CD4-positive, alpha-beta T cell (primary cell): ENCODE results near the gene KRTAP5-2. TPM values are rescaled to one million over a fixed set of nuclear protein-coding genes. Genes with fewer than 3 reads are reported as not detected.

Experiments used
- ATAC-seq: fragments of 200-7000 bp; cut with Tn5 transposase; one replicate; pipeline ENCODE4 v1.10.0; 2022; ENCODE audit warnings: mild to moderate bottlenecking; ENCODE audit not compliant: poor library complexity
- CTCF ChIA-PET: fragments of 350-600 bp; sonication (Branson Sonifier 250); formaldehyde crosslinking; loops from one replicate; lab custom pipeline; 2021; ENCODE audit warnings: antibody characterized with exemption, inconsistent platforms; lab: Charles Lee
- POLR2A ChIA-PET: fragments of 350-600 bp; sonication (Branson Sonifier 250); formaldehyde crosslinking; loops from one replicate; lab custom pipeline; 2021; ENCODE audit warnings: antibody characterized with exemption, inconsistent platforms; lab: Charles Lee
- DNase-seq, 14 experiments: peaks; one replicate each; pipeline ENCODE4 v3.0.0-alpha.2; 2013 to 2020; ENCODE audit warnings: mixed read lengths in 2 of 14
- H3K27ac ChIP-seq, 2 donors: one replicate each; pipeline versions ENCODE4 v1.5.1 to v1.7.0; 2013; ENCODE audit warnings: low read length in 2 of 2, low read depth in 1 of 2, mild to moderate bottlenecking in 1 of 2
- H3K27me3 ChIP-seq, 2 experiments: 1 replicate in 1 of 2; 2 replicates in 1 of 2; pipeline versions ENCODE4 v1.6.1 to v1.7.0; 2013; ENCODE audit warnings: low read length in 2 of 2, control low read depth in 1 of 2, mild to moderate bottlenecking in 1 of 2, moderate library complexity in 1 of 2; ENCODE audit not compliant: insufficient read depth in 2 of 2, control insufficient read depth in 1 of 2
- H3K36me3 ChIP-seq: one replicate; pipeline ENCODE4 v1.6.1; 2013; ENCODE audit warnings: low read length, control low read depth; ENCODE audit not compliant: insufficient read depth
- H3K4me1 ChIP-seq: one replicate; pipeline ENCODE4 v1.6.1; 2013; ENCODE audit warnings: low read length, control low read depth; ENCODE audit not compliant: insufficient read depth
- H3K4me3 ChIP-seq: one replicate; pipeline ENCODE4 v1.5.1; 2013; ENCODE audit warnings: mild to moderate bottlenecking, low read length, moderate library complexity
- H3K9me3 ChIP-seq, 2 experiments: 1 replicate in 1 of 2; 2 replicates in 1 of 2; pipeline versions ENCODE4 v1.6.1 to v1.7.0; 2013; ENCODE audit warnings: low read length in 2 of 2, mild to moderate bottlenecking in 2 of 2, control low read depth in 1 of 2, moderate library complexity in 1 of 2; ENCODE audit not compliant: control insufficient read depth in 1 of 2, insufficient read depth in 1 of 2
- H3K27ac Mint-ChIP-seq: one replicate; pipeline ENCODE4 v1.8.0; 2020; ENCODE audit warnings: mixed read lengths
- H3K27me3 Mint-ChIP-seq: one replicate; pipeline ENCODE4 v1.8.0; 2021; ENCODE audit warnings: mixed read lengths
- H3K36me3 Mint-ChIP-seq: one replicate; pipeline ENCODE4 v1.8.0; 2021; ENCODE audit warnings: low read depth, mixed read lengths
- H3K4me1 Mint-ChIP-seq: one replicate; pipeline ENCODE4 v1.8.0; 2021; ENCODE audit warnings: low read depth, mixed read lengths
- H3K4me3 Mint-ChIP-seq: one replicate; pipeline ENCODE4 v1.8.0; 2020; ENCODE audit warnings: mild to moderate bottlenecking, mixed read lengths
- H3K9me3 Mint-ChIP-seq: one replicate; pipeline ENCODE4 v1.8.0; 2020; ENCODE audit warnings: mixed read lengths
- intact Hi-C, 2 experiments: fragments of 100-400 bp; cut with DNase I in 1 of 2; cut with micrococcal nuclease in 1 of 2; formaldehyde crosslinking; loops; one replicate each; pipeline versions ENCODE4 v1.15.1 to v1.9.0; 2023 to 2025; cut with DNase I, micrococcal nuclease
- total RNA-seq, 174 experiments: library from RNA in 2 of 174; stranded (reverse) in 2 of 174; gene quantifications; one replicate each; pipeline ENCODE4 v1.2.3 and lab custom pipeline; 2021 to 2026
- TF ChIP-seq, protein P1 (sequence below): fragments of 200-600 bp; IDR thresholded peaks from one replicate; pipeline ENCODE4 v1.8.0; 2022; ENCODE audit warnings: antibody characterized with exemption, mild to moderate bottlenecking

The KRTAP5-2 gene
- total RNA-seq, 2 experiments from 2014 or later = not detected

DNA sequence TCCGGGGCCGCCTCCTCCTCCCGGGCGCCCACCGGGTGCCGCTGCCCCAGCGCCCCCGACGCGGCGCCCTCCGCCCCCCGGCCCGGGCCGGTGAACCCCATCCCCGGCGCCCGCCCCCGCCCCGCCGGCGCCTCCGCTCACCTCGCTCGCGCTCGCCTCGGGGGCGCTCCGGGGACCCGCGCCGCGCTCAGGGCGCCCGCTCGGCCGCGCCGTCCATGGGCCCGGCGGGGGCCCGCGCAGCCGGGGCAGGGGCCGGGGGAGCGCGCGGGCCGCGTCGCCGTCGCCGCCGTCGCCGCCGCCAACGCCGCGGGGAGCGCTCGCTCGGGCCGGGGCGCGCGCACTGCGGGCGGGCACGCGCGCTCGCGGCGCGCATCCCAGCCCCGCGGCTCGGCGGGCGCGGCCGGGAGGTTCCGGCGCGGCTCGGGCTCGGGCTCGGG lies 26.3 kb downstream of the KRTAP5-2 start:
- H3K36me3 ChIP-seq = no peaks in the 10 kb centered on the region
- DNase-seq (no peak), ATAC-seq (peak; percentile 10)
- H3K27ac ChIP-seq = no peak overlapping the region
- H3K9me3 Mint-ChIP-seq = no peaks in the 10 kb centered on the region
- POLR2A ChIA-PET = interaction anchor here (0.8 to 2.2 kb wide), 2 partner anchors 17 to 25 kb away, joined by 5 to 7 read pairs; no protein-coding TSS in a partner anchor
- H3K4me3 Mint-ChIP-seq = no peak overlapping the region
- H3K27ac Mint-ChIP-seq = no peak overlapping the region
- H3K36me3 Mint-ChIP-seq = no peaks in the 10 kb centered on the region
- CTCF ChIA-PET = no interaction called here
- peaks cover 24% of the 10 kb centered on the region for H3K4me1 Mint-ChIP-seq
- H3K4me1 ChIP-seq = peaks cover 45% of the 10 kb centered on the region
- TF ChIP-seq, protein P1, sequence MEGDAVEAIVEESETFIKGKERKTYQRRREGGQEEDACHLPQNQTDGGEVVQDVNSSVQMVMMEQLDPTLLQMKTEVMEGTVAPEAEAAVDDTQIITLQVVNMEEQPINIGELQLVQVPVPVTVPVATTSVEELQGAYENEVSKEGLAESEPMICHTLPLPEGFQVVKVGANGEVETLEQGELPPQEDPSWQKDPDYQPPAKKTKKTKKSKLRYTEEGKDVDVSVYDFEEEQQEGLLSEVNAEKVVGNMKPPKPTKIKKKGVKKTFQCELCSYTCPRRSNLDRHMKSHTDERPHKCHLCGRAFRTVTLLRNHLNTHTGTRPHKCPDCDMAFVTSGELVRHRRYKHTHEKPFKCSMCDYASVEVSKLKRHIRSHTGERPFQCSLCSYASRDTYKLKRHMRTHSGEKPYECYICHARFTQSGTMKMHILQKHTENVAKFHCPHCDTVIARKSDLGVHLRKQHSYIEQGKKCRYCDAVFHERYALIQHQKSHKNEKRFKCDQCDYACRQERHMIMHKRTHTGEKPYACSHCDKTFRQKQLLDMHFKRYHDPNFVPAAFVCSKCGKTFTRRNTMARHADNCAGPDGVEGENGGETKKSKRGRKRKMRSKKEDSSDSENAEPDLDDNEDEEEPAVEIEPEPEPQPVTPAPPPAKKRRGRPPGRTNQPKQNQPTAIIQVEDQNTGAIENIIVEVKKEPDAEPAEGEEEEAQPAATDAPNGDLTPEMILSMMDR = no peak
- no peaks in the 10 kb centered on the region for H3K9me3 ChIP-seq
- no peaks in the 10 kb centered on the region for H3K27me3 ChIP-seq
- intact Hi-C loops = loop anchor here (2.0 to 10.0 kb wide), 7 partner anchors 119 to 727 kb away; partner anchors contain the start of genes AP2A2 (in 1 of the 2), CTSD (in 1 of the 2), POLR2L (in 1 of the 2) and TOLLIP (in 1 of the 2)
- no peaks in the 10 kb centered on the region for H3K27me3 Mint-ChIP-seq
- H3K4me3 ChIP-seq = no peak overlapping the region

DNA sequence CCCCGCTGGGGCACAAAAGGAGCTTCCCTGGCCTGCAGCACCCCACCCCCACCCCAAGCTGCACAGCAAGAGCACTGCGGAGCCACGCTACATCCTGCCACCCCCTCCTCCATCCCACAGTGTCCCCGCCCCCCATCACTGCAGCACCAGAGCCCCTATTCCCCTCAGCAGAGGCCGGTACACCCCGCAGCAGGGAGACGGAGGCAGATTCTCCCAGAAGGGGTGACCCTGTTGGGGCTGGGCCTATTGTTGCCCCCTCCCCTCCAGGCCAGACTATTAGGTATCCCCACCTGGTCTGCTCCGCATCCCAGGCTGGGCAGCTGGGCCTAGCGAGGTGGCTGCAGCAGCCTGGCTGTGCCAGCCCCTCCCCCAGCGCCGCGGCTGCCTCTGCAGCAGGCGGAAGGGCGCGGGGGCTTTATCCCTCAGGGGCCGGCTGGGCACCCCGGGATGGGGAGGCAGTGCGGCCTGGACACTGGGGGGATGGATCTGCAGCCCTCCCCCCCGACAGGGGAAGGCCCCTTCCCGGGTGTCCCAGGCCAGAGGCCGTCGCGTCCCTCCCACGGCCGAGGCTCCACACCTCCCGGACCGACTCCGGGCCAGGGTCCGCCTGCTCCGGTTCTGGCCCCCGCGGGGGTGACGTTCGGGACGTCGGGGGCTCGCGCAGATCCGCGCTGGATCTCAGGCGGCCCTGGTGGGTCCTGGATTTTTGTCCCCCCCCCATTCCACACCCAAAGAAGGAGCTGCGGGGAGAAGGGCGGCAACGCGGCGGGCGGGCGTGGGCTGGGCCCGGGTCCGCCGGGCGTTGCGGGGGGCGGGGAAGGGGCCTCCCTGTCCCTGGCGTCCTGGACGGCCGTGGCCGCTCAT lies 27.0 kb downstream of the KRTAP5-2 start:
- Mint-ChIP-seq H3K4me1 (peaks cover 24% of the 10 kb centered on the region), H3K36me3 (no peaks in the 10 kb centered on the region), H3K27ac (peak overlapping the region; percentile 84), H3K9me3 (no peaks in the 10 kb centered on the region), H3K27me3 (no peaks in the 10 kb centered on the region), H3K4me3 (peak overlapping the region; percentile 88)
- TF ChIP-seq, protein P1 = no peak
- H3K36me3 ChIP-seq = no peaks in the 10 kb centered on the region
- ChIA-PET POLR2A (interaction anchor here (0.8 to 2.2 kb wide), 2 partner anchors 18 to 24 kb away, joined by 5 to 7 read pairs; no protein-coding TSS in a partner anchor), CTCF (interaction anchor here (1.4 kb wide), 1 partner anchor 24 kb away, joined by 4 read pairs; no protein-coding TSS in a partner anchor)
- ATAC-seq (peak; percentile 19), DNase-seq (peak in 7 of 14 experiments; percentile 14 to 69 (median 61))
- no peaks in the 10 kb centered on the region for H3K27me3 ChIP-seq
- intact Hi-C loops = loop anchor here (5.0 to 10.0 kb wide), 6 partner anchors 119 to 726 kb away; partner anchors contain the start of genes CTSD (in 1 of the 2), POLR2L (in 1 of the 2), TOLLIP (in 1 of the 2) and TSPAN4 (in 1 of the 2)
- H3K4me1 ChIP-seq = peaks cover 45% of the 10 kb centered on the region
- peak overlapping the region; percentile 50 for H3K4me3 ChIP-seq
- H3K27ac ChIP-seq = no peak overlapping the region
- no peaks in the 10 kb centered on the region for H3K9me3 ChIP-seq

DNA sequence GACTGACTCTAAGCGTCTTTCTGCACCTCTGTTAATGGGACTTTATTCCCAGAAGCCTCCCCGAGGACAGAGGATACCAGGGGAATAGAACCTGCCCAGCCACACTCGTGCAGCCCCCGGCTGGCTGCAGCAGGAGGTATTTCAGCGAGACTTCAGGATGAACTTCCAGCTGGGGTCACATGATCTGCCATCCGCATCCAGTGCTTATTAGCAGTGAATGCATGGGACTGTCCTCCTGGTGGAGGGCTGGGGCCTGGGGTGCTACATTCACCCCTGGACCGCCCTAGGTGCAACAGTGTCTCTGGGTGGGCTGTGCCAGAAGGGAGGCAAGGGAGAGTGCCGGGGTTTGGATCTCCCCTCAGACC lies 27.6 kb downstream of the KRTAP5-2 start:
- no peaks in the 10 kb centered on the region for H3K9me3 Mint-ChIP-seq
- peak overlapping the region; percentile 88 for H3K4me3 Mint-ChIP-seq
- Histone ChIP-seq H3K36me3 (no peaks in the 10 kb centered on the region), H3K27me3 (no peaks in the 10 kb centered on the region), H3K4me3 (peak overlapping the region; percentile 50), H3K27ac (no peak overlapping the region), H3K4me1 (peaks cover 45% of the 10 kb centered on the region), H3K9me3 (no peaks in the 10 kb centered on the region)
- intact Hi-C loops = loop anchor here (5.0 to 10.0 kb wide), 6 partner anchors 118 to 726 kb away; partner anchors contain the start of genes CTSD (in 1 of the 2), POLR2L (in 1 of the 2), TOLLIP (in 1 of the 2) and TSPAN4 (in 1 of the 2)
- no peaks in the 10 kb centered on the region for H3K27me3 Mint-ChIP-seq
- TF ChIP-seq, protein P1 = no peak
- ATAC-seq = no peak
- CTCF ChIA-PET = interaction anchor here (1.4 kb wide), 1 partner anchor 25 kb away, joined by 4 read pairs; no protein-coding TSS in a partner anchor
- no peaks in the 10 kb centered on the region for H3K36me3 Mint-ChIP-seq
- DNase-seq = no peak
- peak overlapping the region; percentile 84 for H3K27ac Mint-ChIP-seq
- H3K4me1 Mint-ChIP-seq = peaks cover 24% of the 10 kb centered on the region
- POLR2A ChIA-PET = interaction anchor here (2.2 kb wide), 1 partner anchor 24 kb away, joined by 7 read pairs; no protein-coding TSS in a partner anchor
